Erythroblast (primary cell): Measurements from ENCODE around the gene PPID.

Experiments used
- GATA1 ChIP-seq: IDR thresholded peaks from 2 replicates; pipeline ENCODE4 v1.6.1; 2011; ENCODE audit warnings: low read depth, mild to moderate bottlenecking, control low read depth, low read length, moderate library complexity
- POLR2A ChIP-seq: IDR thresholded peaks from 2 replicates; pipeline ENCODE4 v1.6.1; 2011; ENCODE audit warnings: mild to moderate bottlenecking, low read length

DNA sequence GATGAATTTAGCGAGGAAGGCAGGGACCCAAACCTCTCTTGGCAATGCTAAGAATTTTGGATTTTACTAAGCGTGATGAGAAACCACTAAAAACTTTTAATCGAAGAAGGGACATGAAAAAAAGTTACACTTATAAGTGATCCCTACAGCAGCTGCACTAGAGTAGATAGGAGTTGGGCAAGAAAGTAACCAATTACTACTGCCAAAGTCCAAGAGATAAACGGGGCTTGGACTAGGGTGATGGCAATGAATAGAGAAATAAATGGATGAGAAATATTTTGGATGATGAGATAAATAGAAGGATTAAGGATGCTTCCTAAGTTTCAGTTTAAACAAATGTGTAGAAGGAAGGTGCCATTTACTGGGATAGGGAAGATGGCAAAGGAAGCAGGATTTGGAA lies 39.4 kb upstream of the PPID start:
- TF ChIP-seq POLR2A: no peak
- no peak for TF ChIP-seq GATA1
